H1 (cell line): ENCODE measurements around the gene TFF1. TPM values are rescaled to one million over a fixed set of nuclear protein-coding genes. Genes with fewer than 3 reads are reported as not detected.

Experiments used
- JUND ChIP-seq: IDR thresholded peaks from 2 replicates; pipeline ENCODE4 v1.6.1; 2011; ENCODE audit warnings: mild to moderate bottlenecking, improper control_type of control experiment, low read length
- polyA plus RNA-seq, 7 experiments: library from polyadenylated mRNA; depleted of rRNA in 3 of 7; stranded (reverse) in 5 of 7; unstranded in 2 of 7; fragments of >200 nt in 5 of 7; fragments of 200-250 nt in 2 of 7; gene quantifications; 1 replicate in 5 of 7; 2 replicates in 1 of 7; 4 replicates in 1 of 7; pipeline versions ENCODE4 v1.2.1 to v1.2.3, GENCODE V29; 2011 to 2013; ENCODE audit warnings: missing spikeins in 2 of 7, mixed read lengths in 2 of 7
- total RNA-seq: library from RNA; stranded (reverse); fragmentation: NEBNext Ultra II Directional; extraction: Animal tissue kit (Norgen Biotek cat#: 25700); gene quantifications from 2 replicates; pipeline ENCODE4 v1.2.1, GENCODE V29; 2021
- TF ChIP-seq, protein P1 (sequence below): fragments of 300-600 bp; sonication (generic); IDR thresholded peaks from 2 replicates; pipeline ENCODE4 v1.7.1; 2012; ENCODE audit warnings: low read length, moderate library complexity, mild to moderate bottlenecking, inconsistent platforms; ENCODE audit not compliant: insufficient replicate concordance

Gene TFF1
- total and polyA plus RNA-seq, 2 of the 8 experiments (the other 6 are each of a cell fraction or from before 2014, with no cell fraction given), result not detected

- TF ChIP-seq, protein P1, sequence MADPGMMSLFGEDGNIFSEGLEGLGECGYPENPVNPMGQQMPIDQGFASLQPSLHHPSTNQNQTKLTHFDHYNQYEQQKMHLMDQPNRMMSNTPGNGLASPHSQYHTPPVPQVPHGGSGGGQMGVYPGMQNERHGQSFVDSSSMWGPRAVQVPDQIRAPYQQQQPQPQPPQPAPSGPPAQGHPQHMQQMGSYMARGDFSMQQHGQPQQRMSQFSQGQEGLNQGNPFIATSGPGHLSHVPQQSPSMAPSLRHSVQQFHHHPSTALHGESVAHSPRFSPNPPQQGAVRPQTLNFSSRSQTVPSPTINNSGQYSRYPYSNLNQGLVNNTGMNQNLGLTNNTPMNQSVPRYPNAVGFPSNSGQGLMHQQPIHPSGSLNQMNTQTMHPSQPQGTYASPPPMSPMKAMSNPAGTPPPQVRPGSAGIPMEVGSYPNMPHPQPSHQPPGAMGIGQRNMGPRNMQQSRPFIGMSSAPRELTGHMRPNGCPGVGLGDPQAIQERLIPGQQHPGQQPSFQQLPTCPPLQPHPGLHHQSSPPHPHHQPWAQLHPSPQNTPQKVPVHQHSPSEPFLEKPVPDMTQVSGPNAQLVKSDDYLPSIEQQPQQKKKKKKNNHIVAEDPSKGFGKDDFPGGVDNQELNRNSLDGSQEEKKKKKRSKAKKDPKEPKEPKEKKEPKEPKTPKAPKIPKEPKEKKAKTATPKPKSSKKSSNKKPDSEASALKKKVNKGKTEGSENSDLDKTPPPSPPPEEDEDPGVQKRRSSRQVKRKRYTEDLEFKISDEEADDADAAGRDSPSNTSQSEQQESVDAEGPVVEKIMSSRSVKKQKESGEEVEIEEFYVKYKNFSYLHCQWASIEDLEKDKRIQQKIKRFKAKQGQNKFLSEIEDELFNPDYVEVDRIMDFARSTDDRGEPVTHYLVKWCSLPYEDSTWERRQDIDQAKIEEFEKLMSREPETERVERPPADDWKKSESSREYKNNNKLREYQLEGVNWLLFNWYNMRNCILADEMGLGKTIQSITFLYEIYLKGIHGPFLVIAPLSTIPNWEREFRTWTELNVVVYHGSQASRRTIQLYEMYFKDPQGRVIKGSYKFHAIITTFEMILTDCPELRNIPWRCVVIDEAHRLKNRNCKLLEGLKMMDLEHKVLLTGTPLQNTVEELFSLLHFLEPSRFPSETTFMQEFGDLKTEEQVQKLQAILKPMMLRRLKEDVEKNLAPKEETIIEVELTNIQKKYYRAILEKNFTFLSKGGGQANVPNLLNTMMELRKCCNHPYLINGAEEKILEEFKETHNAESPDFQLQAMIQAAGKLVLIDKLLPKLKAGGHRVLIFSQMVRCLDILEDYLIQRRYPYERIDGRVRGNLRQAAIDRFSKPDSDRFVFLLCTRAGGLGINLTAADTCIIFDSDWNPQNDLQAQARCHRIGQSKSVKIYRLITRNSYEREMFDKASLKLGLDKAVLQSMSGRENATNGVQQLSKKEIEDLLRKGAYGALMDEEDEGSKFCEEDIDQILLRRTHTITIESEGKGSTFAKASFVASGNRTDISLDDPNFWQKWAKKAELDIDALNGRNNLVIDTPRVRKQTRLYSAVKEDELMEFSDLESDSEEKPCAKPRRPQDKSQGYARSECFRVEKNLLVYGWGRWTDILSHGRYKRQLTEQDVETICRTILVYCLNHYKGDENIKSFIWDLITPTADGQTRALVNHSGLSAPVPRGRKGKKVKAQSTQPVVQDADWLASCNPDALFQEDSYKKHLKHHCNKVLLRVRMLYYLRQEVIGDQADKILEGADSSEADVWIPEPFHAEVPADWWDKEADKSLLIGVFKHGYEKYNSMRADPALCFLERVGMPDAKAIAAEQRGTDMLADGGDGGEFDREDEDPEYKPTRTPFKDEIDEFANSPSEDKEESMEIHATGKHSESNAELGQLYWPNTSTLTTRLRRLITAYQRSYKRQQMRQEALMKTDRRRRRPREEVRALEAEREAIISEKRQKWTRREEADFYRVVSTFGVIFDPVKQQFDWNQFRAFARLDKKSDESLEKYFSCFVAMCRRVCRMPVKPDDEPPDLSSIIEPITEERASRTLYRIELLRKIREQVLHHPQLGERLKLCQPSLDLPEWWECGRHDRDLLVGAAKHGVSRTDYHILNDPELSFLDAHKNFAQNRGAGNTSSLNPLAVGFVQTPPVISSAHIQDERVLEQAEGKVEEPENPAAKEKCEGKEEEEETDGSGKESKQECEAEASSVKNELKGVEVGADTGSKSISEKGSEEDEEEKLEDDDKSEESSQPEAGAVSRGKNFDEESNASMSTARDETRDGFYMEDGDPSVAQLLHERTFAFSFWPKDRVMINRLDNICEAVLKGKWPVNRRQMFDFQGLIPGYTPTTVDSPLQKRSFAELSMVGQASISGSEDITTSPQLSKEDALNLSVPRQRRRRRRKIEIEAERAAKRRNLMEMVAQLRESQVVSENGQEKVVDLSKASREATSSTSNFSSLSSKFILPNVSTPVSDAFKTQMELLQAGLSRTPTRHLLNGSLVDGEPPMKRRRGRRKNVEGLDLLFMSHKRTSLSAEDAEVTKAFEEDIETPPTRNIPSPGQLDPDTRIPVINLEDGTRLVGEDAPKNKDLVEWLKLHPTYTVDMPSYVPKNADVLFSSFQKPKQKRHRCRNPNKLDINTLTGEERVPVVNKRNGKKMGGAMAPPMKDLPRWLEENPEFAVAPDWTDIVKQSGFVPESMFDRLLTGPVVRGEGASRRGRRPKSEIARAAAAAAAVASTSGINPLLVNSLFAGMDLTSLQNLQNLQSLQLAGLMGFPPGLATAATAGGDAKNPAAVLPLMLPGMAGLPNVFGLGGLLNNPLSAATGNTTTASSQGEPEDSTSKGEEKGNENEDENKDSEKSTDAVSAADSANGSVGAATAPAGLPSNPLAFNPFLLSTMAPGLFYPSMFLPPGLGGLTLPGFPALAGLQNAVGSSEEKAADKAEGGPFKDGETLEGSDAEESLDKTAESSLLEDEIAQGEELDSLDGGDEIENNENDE, result no peak
- TF ChIP-seq JUND, result no peak
Measured at GRCh38 chr21:42320791-42321190, 45.5 kb downstream of the TFF1 start (continued).
